Mesenchymal stem cell (in vitro differentiated cells and primary cell): ENCODE results near the gene MACC1.
"Not testable (repeated sequence)": the region's sequence is repeated elsewhere in the genome, so short reads cannot be mapped to it uniquely, and the experiment has no call there.

ENCODE experiments used
- DNase-seq: peaks from one replicate; pipeline ENCODE4 v3.0.0-alpha.2; 2013
- H2AFZ ChIP-seq: one replicate; pipeline ENCODE4 v1.6.1; 2013; ENCODE audit warnings: low read depth, mild to moderate bottlenecking, control low read depth, inconsistent platforms, low read length, moderate library complexity
- H2AK5ac ChIP-seq: 2 replicates; pipeline ENCODE4 v1.6.1; 2013; ENCODE audit warnings: low read length, moderate library complexity, mild to moderate bottlenecking, inconsistent platforms; ENCODE audit not compliant: severe bottlenecking
- H2BK120ac ChIP-seq: one replicate; pipeline ENCODE4 v1.6.1; 2013; ENCODE audit warnings: low read depth, mild to moderate bottlenecking, inconsistent platforms, low read length, moderate library complexity
- H2BK12ac ChIP-seq, 2 experiments: one replicate each; pipeline ENCODE4 v1.6.1; 2013; ENCODE audit warnings: inconsistent platforms in 2 of 2, low read length in 2 of 2, mild to moderate bottlenecking in 2 of 2, moderate library complexity in 2 of 2, control low read depth in 1 of 2
- H2BK15ac ChIP-seq: one replicate; pipeline ENCODE4 v1.6.1; 2013; ENCODE audit warnings: mild to moderate bottlenecking, low read depth, inconsistent platforms; ENCODE audit not compliant: poor library complexity, severe bottlenecking
- H2BK5ac ChIP-seq: 2 replicates; pipeline ENCODE4 v1.6.1; 2013; ENCODE audit warnings: low read depth, mild to moderate bottlenecking, low read length, control low read depth, inconsistent platforms; ENCODE audit not compliant: poor library complexity, severe bottlenecking
- H3K14ac ChIP-seq, 2 experiments: one replicate each; pipeline ENCODE4 v1.6.1; 2013; ENCODE audit warnings: inconsistent platforms in 2 of 2, low read length in 2 of 2, control low read depth in 1 of 2, mild to moderate bottlenecking in 1 of 2, moderate library complexity in 1 of 2
- H3K18ac ChIP-seq, 2 experiments: one replicate each; pipeline ENCODE4 v1.6.1; 2013; ENCODE audit warnings: inconsistent platforms in 2 of 2, low read length in 2 of 2, control low read depth in 1 of 2, low read depth in 1 of 2, mild to moderate bottlenecking in 1 of 2
- H3K23ac ChIP-seq, 2 experiments: one replicate each; pipeline ENCODE4 v1.6.1; 2013; ENCODE audit warnings: inconsistent platforms in 2 of 2, low read length in 2 of 2, mild to moderate bottlenecking in 2 of 2, moderate library complexity in 2 of 2, control low read depth in 1 of 2
- H3K27ac ChIP-seq: 2 replicates; pipeline ENCODE4 v1.5.1; 2013; ENCODE audit warnings: mild to moderate bottlenecking, moderate library complexity, low read length, control low read depth, inconsistent platforms; ENCODE audit not compliant: poor library complexity, severe bottlenecking
- H3K27me3 ChIP-seq, 2 experiments: 2 replicates each; pipeline versions ENCODE4 v1.6.1 to v1.7.0; 2013; ENCODE audit warnings: low read length in 2 of 2, mild to moderate bottlenecking in 2 of 2, moderate library complexity in 2 of 2, control low read depth in 1 of 2, inconsistent platforms in 1 of 2; ENCODE audit not compliant: control insufficient read depth in 1 of 2, insufficient read depth in 1 of 2
- H3K36me3 ChIP-seq, 2 experiments: 2 replicates each; pipeline versions ENCODE4 v1.6.1 to v1.7.0; 2013; ENCODE audit warnings: low read length in 2 of 2, control low read depth in 1 of 2, inconsistent platforms in 1 of 2, low read depth in 1 of 2, mild to moderate bottlenecking in 1 of 2; ENCODE audit not compliant: insufficient read depth in 2 of 2, control insufficient read depth in 1 of 2
- H3K4ac ChIP-seq, 2 experiments: one replicate each; pipeline ENCODE4 v1.6.1; 2013; ENCODE audit warnings: inconsistent platforms in 2 of 2, low read length in 2 of 2, mild to moderate bottlenecking in 2 of 2, moderate library complexity in 2 of 2, control low read depth in 1 of 2, low read depth in 1 of 2
- H3K4me1 ChIP-seq: 2 replicates; pipeline ENCODE4 v1.6.1; 2013; ENCODE audit warnings: low read depth, low read length, control low read depth; ENCODE audit not compliant: control insufficient read depth, insufficient read depth
- H3K4me2 ChIP-seq: 2 replicates; pipeline ENCODE4 v1.6.1; 2013; ENCODE audit warnings: low read length, mild to moderate bottlenecking, inconsistent platforms; ENCODE audit not compliant: poor library complexity, severe bottlenecking
- H3K4me3 ChIP-seq, 2 experiments: 2 replicates each; pipeline versions ENCODE4 v1.5.1 to v1.7.0; 2013; ENCODE audit warnings: low read length in 2 of 2, mild to moderate bottlenecking in 2 of 2, control low read depth in 1 of 2, low read depth in 1 of 2; ENCODE audit not compliant: insufficient read depth in 1 of 2
- H3K79me1 ChIP-seq: replicated peaks from 2 replicates; pipeline ENCODE4 v1.6.1; 2013; ENCODE audit warnings: mild to moderate bottlenecking, control low read depth, low read length, inconsistent platforms; ENCODE audit not compliant: poor library complexity, severe bottlenecking
- H3K9ac ChIP-seq: 2 replicates; pipeline ENCODE4 v1.7.0; 2013; ENCODE audit warnings: mild to moderate bottlenecking, low read length, moderate library complexity
- H3K9me3 ChIP-seq: 2 replicates; pipeline ENCODE4 v1.7.0; 2013; ENCODE audit warnings: mild to moderate bottlenecking, low read length; ENCODE audit not compliant: control insufficient read depth
- H4K8ac ChIP-seq: one replicate; pipeline ENCODE4 v1.6.1; 2013; ENCODE audit warnings: inconsistent platforms, mild to moderate bottlenecking, low read length, moderate library complexity
- H4K91ac ChIP-seq: one replicate; pipeline ENCODE4 v1.6.1; 2013; ENCODE audit warnings: mild to moderate bottlenecking, low read length, inconsistent platforms
- WGBS: methylation state at CpG from one replicate; pipeline ENCODE4 v1.1.7; 2013; ENCODE audit warnings: mixed read lengths; 5-methylcytosine and 5-hydroxymethylcytosine counted together

MACC1 gene

GRCh38 chr7:20213378-20213777, 3.8 kb downstream of the MACC1 start:
- Histone ChIP-seq H2AFZ (no peak overlapping the region), H3K27me3 (no peaks in the 10 kb centered on the region), H3K79me1 (no peaks in the 10 kb centered on the region), H3K18ac (no peak overlapping the region), H3K4ac (no peak overlapping the region), H4K8ac (no peak overlapping the region), H3K9me3 (peaks cover 6% of the 10 kb centered on the region), H4K91ac (no peak overlapping the region), H3K9ac (no peak overlapping the region), H3K27ac (no peak overlapping the region), H2BK5ac (no peak overlapping the region), H3K23ac (no peak overlapping the region), H2BK12ac (no peak overlapping the region), H3K14ac (no peak overlapping the region), H2AK5ac (no peak overlapping the region), H3K4me1 (peaks cover 4% of the 10 kb centered on the region), H3K4me3 (no peak overlapping the region), H3K4me2 (no peak overlapping the region), H2BK120ac (no peak overlapping the region), H2BK15ac (no peak overlapping the region), H3K36me3 (no peaks in the 10 kb centered on the region)
- 67% methylated on average over 1 of the region's 1 CpG for WGBS
- no peak for DNase-seq

DNA sequence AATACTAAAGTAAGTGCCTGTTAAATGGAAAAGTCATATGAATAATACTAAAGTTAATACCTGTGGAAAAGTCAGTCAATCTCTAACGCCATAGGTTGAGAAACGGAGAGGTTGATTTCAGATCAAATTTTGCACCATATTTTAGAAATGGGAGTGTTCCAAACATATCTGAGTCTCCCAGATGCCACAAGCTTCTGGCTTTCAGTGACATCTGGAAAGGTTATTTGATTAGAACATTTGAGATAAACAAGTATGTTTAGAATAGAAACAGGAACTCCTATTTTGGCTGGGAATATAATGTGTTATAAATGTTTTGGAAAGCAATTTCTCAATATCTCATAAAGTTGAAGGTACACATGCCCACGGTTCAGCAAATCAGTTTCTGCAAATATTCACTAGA, 5.8 kb downstream of the MACC1 start:
- no peak overlapping the region for H2BK15ac ChIP-seq
- 100% methylated on average over 2 of the region's 3 CpGs for WGBS
- no peak overlapping the region for H2BK12ac ChIP-seq
- no peak overlapping the region for H3K14ac ChIP-seq
- no peak overlapping the region for H3K4ac ChIP-seq
- no peaks in the 10 kb centered on the region for H3K4me1 ChIP-seq
- H3K9me3 ChIP-seq = peaks cover 6% of the 10 kb centered on the region
- H3K27me3 ChIP-seq = no peaks in the 10 kb centered on the region
- no peaks in the 10 kb centered on the region for H3K36me3 ChIP-seq
- no peak overlapping the region for H2BK5ac ChIP-seq
- DNase-seq = no peak
- no peaks in the 10 kb centered on the region for H3K79me1 ChIP-seq
- no peak overlapping the region for H2AFZ ChIP-seq
- no peak overlapping the region for H3K18ac ChIP-seq
- H4K91ac ChIP-seq = no peak overlapping the region
- no peak overlapping the region for H3K4me3 ChIP-seq
- H2AK5ac ChIP-seq = no peak overlapping the region
- H4K8ac ChIP-seq = no peak overlapping the region
- no peak overlapping the region for H3K23ac ChIP-seq
- H3K27ac ChIP-seq = no peak overlapping the region
- no peak overlapping the region for H3K4me2 ChIP-seq
- no peak overlapping the region for H3K9ac ChIP-seq
- H2BK120ac ChIP-seq = no peak overlapping the region

GRCh38 chr7:20208651-20209307, 8.4 kb downstream of the MACC1 start:
- 74% methylated on average over 6 of the region's 6 CpGs for WGBS
- Histone ChIP-seq H4K91ac (no peak overlapping the region), H3K4me3 (no peak overlapping the region), H3K36me3 (no peaks in the 10 kb centered on the region), H2AFZ (no peak overlapping the region), H2BK5ac (no peak overlapping the region), H2BK15ac (no peak overlapping the region), H4K8ac (no peak overlapping the region), H3K4me2 (no peak overlapping the region), H3K4me1 (no peaks in the 10 kb centered on the region), H3K27ac (no peak overlapping the region), H3K18ac (no peak overlapping the region), H2BK12ac (no peak overlapping the region), H3K23ac (no peak overlapping the region), H3K27me3 (no peaks in the 10 kb centered on the region), H3K9ac (no peak overlapping the region), H3K9me3 (peaks cover 6% of the 10 kb centered on the region), H2AK5ac (no peak overlapping the region), H3K79me1 (no peaks in the 10 kb centered on the region), H3K14ac (no peak overlapping the region), H3K4ac (no peak overlapping the region), H2BK120ac (no peak overlapping the region)
- DNase-seq = no peak

- not testable (repeated sequence) for H3K9me3 ChIP-seq, H3K9ac ChIP-seq, H3K36me3 ChIP-seq, H3K4me2 ChIP-seq, H3K23ac ChIP-seq, DNase-seq, H3K4me3 ChIP-seq, H4K91ac ChIP-seq, H3K4ac ChIP-seq, H2AFZ ChIP-seq, H3K79me1 ChIP-seq, H2BK120ac ChIP-seq, H2BK5ac ChIP-seq, H2BK12ac ChIP-seq, H3K27me3 ChIP-seq, H3K14ac ChIP-seq, H3K18ac ChIP-seq, H3K4me1 ChIP-seq, H2AK5ac ChIP-seq, H2BK15ac ChIP-seq, H4K8ac ChIP-seq, H3K27ac ChIP-seq
- WGBS = 89% methylated on average over 2 of the region's 2 CpGs
These were observed 9.4 kb downstream of the MACC1 start for GRCh38 chr7:20207811-20208210.
